Ureter (tissue), 1 donor: ENCODE results near the gene CLIC3. TPM values are rescaled to one million over a fixed set of nuclear protein-coding genes. Genes with fewer than 3 reads are reported as not detected.

Source experiments
- DNase-seq: peaks from one replicate; pipeline ENCODE4 v3.0.0-alpha.2; 2020; ENCODE audit warnings: low spot score
- total RNA-seq: library from RNA; stranded (reverse); gene quantifications from one replicate; pipeline ENCODE4 v1.2.4, GENCODE V29; 2023
- donor health status: DM: yes; HTN: yes; CAD: no.

CLIC3 gene
- total RNA-seq, 1 donor from 2014 or later = 3.6 TPM

GRCh38 chr9:136964171-136964689 lies 32.1 kb downstream of the CLIC3 start:
- no peak for DNase-seq

GRCh38 chr9:136963751-136964150 lies 32.6 kb downstream of the CLIC3 start:
- no peak for DNase-seq

- no peak for DNase-seq
These were observed 33.0 kb downstream of the CLIC3 start for GRCh38 chr9:136963341-136963740.

- DNase-seq = no peak
These were observed 33.6 kb downstream of the CLIC3 start for GRCh38 chr9:136962701-136963248.

- DNase-seq = no peak
These were observed 34.2 kb downstream of the CLIC3 start for GRCh38 chr9:136962163-136962562.

GRCh38 chr9:136961279-136962065 lies 34.9 kb downstream of the CLIC3 start:
- DNase-seq = no peak

- DNase-seq = no peak
These were observed 35.5 kb downstream of the CLIC3 start for GRCh38 chr9:136960938-136961275.

GRCh38 chr9:136960212-136960937 lies 36.0 kb downstream of the CLIC3 start:
- no peak for DNase-seq

GRCh38 chr9:136958898-136959850 lies 37.2 kb downstream of the CLIC3 start:
- no peak for DNase-seq

GRCh38 chr9:136958473-136958872 lies 37.9 kb downstream of the CLIC3 start:
- DNase-seq = no peak

- no peak for DNase-seq
These were observed 38.5 kb downstream of the CLIC3 start for GRCh38 chr9:136957901-136958300.

- DNase-seq = no peak
These were observed 38.9 kb downstream of the CLIC3 start for GRCh38 chr9:136957461-136957860.

GRCh38 chr9:136956604-136957003 lies 39.8 kb downstream of the CLIC3 start:
- DNase-seq = no peak

- DNase-seq = no peak
These were observed 40.4 kb downstream of the CLIC3 start for GRCh38 chr9:136955943-136956335.

GRCh38 chr9:136955202-136955942 lies 41.0 kb downstream of the CLIC3 start:
- no peak for DNase-seq

- no peak for DNase-seq
These were observed 41.9 kb downstream of the CLIC3 start for GRCh38 chr9:136954270-136955083.

- DNase-seq = no peak
These were observed 42.5 kb downstream of the CLIC3 start for GRCh38 chr9:136953771-136954269.

GRCh38 chr9:136952876-136953770 lies 43.2 kb downstream of the CLIC3 start:
- DNase-seq = no peak
